GM21723 (cell line): ENCODE results near the gene ADGRE2.
"Not testable (repeated sequence)": the region's sequence is repeated elsewhere in the genome, so short reads cannot be mapped to it uniquely, and the experiment has no call there.

ENCODE experiments used
- ATAC-seq: cut with Tn5 transposase; IDR thresholded peaks from one replicate; pipeline ENCODE4 v1.9.1; 2021; ENCODE audit warnings: mild to moderate bottlenecking, moderate library complexity; ENCODE audit not compliant: unreplicated experiment

Gene ADGRE2

DNA sequence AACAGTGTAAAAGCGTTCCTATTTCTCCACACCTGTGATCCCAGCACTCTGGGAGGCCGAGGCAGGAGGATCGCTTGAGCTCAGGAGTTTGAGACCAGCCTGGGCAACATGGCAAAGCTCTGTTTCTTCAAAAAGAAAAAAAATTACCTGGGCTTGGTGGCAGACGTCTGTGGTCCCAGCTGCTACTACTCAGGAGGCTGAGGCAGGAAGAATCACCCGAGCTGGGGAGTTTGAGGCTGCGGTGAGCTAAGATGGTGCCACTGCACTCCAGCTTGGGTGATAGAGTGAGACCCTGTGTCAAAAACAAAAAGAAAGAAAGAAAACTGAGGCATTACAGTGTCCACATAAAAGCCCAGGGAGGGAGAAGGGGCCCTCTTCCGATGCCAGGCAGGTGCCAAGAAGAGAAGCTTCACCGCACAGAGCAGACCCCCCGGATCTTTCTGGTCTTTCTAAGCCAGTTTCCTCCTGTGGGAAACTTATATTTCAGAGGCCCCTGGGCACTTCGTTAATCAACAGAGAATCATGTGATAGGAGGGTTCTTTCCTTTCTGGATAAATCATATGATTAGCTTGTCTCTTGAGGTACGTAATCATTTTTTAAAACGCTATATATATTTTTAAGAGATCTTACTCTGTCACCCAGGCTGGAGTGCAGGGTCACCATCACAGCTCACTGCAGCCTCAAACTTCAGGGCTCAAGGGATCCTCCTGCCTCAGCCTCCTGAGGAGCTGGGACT is at the start of gene ADGRE2:
TSS of gene ADGRE2 (minus strand) at position 451 of the 736 bp plus-strand sequence. CDS start 1,804 bp downstream, outside the sequence.
- not testable (repeated sequence) for ATAC-seq

DNA sequence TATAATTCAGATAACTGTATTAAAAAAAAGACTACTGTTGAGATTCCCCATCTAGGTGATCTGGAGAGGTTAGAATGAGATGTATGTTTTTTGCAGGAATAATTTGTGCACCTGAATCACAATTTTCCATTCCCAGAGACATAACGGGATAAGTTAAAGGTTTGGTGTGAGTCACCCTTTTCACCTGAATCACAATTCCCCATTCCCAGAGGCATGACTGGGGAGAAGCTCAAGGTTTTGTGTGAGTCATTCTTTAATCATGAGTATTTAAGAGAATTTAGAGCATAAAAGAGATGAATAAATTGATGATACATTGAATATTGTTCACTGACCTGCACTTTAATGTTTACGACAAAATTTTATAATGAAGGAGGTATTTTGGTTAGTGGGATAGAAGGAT is 47.6 kb upstream of the ADGRE2 start:
- no peak for ATAC-seq

DNA sequence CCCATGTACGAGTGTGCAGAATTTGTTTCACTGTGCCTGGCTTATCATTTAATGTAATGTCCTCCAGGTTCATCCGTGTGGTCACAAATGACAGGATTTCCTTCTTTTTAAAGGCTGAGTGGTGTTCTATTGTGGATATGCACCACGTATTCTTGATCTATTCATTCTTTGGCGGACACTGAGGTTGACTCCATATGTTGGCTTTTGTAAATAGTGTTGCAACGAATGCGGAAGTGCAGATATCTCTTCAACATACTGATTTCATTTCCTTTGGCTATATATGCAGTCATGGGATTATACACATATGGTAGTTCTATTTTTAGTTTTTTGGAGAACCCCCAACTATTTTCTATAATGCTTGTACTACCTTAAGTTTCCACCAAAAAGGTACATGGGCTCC is 43.6 kb upstream of the ADGRE2 start:
- no peak for ATAC-seq

- no peak for ATAC-seq
These were observed 40.2 kb upstream of the ADGRE2 start for GRCh38 chr19:14818588-14818987.

DNA sequence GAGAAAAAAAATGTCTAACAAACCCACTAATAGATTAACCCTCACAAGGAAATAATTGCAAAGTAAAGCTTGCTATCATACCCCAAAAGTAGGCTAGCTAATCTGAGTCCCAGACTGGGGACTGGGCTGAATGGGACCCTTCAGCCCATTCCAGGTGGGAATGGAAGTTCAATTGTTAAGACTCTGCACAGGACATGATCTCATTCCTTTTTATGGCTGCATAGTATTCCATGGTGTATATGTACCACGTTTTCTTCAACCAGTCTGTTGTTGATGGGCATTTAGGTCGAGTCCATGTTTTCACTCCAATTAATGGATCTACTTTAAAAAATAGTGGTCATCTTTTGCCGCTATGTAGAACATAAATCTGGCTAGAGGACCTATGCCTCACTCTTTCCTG is 38.7 kb upstream of the ADGRE2 start:
- ATAC-seq: no peak

- ATAC-seq: no peak
These were observed 36.8 kb upstream of the ADGRE2 start for GRCh38 chr19:14814982-14815652.

GRCh38 chr19:14809272-14810057 is 31.1 kb upstream of the ADGRE2 start:
- ATAC-seq: no peak

- ATAC-seq: no peak
These were observed 26.4 kb upstream of the ADGRE2 start for GRCh38 chr19:14804765-14805164.

- ATAC-seq: no peak
These were observed 20.4 kb upstream of the ADGRE2 start for GRCh38 chr19:14798760-14799159.

- no peak for ATAC-seq
These were observed 17.7 kb upstream of the ADGRE2 start for GRCh38 chr19:14796021-14796420.

GRCh38 chr19:14795078-14795721 is 16.8 kb upstream of the ADGRE2 start:
- ATAC-seq: no peak

DNA sequence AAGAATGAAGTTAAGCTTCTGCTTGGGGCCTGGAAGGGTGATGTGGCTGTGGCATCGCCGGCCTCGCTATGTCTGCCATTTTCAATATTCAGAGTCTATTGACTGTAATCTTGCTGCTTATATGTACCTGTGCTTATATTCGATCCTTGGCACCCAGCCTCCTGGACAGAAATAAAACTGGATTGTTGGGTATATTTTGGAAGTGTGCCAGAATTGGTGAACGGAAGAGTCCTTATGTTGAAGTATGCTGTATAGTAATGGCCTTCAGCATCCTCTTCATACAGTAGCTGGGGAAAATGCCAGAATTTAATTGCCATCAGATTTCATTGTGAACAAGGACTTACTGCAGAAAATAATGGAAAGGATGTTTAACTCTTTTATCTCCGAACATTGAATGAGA is 13.9 kb upstream of the ADGRE2 start:
- not testable (repeated sequence) for ATAC-seq

GRCh38 chr19:14786421-14786851 is 8.1 kb upstream of the ADGRE2 start:
- no peak for ATAC-seq

- not testable (repeated sequence) for ATAC-seq
These were observed 6.9 kb upstream of the ADGRE2 start for GRCh38 chr19:14785102-14785793.

DNA sequence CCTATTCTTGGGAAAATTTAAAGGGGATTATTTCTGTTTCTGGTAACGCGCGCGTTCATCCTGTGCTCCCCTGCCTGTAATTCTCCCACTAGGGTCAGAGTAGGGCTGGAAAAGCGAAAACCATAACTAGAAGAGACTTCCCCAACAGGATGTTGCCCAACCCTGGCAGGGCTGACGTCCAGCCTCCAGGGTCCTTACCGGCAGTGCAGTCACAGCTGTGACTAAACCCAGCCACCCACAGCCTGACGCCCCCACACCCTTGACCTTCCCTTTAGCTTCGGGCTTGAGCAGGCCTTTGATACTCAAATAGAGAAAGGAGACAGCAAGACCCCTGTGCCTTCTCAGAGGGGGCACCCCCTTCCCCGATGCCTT is 6.4 kb upstream of the ADGRE2 start:
- ATAC-seq: not testable (repeated sequence)

GRCh38 chr19:14783410-14783998 is 5.1 kb upstream of the ADGRE2 start:
- ATAC-seq: not testable (repeated sequence)

- no peak for ATAC-seq
These were observed 4.5 kb upstream of the ADGRE2 start for GRCh38 chr19:14782626-14783409.

GRCh38 chr19:14781713-14782536 is 3.6 kb upstream of the ADGRE2 start:
- not testable (repeated sequence) for ATAC-seq
